AG04449 (cell line): Measurements from ENCODE around the gene DSTN.

Source experiments
- CTCF ChIA-PET: fragments of 350-600 bp; formaldehyde crosslinking; extraction: SDS; loops from one replicate; lab custom pipeline; 2021; ENCODE audit warnings: antibody characterized with exemption; lab: Yijun Ruan, JAX
- POLR2A ChIA-PET: fragments of 400-600, 350-600 bp; formaldehyde crosslinking; extraction: SDS; loops from one replicate; lab custom pipeline; 2020; ENCODE audit warnings: antibody characterized with exemption, inconsistent platforms; lab: Yijun Ruan, JAX
- DNase-seq: peaks from one replicate; pipeline ENCODE4 v3.0.0-alpha.2; 2010; ENCODE audit warnings: low read depth, low spot score
- H3K4me3 ChIP-seq: 2 replicates; pipeline ENCODE4 v1.5.1; 2011; ENCODE audit warnings: low read depth, mild to moderate bottlenecking, control low read depth, low read length
- CTCF ChIP-seq: IDR thresholded peaks from one replicate; pipeline ENCODE4 v1.5.1; 2011; ENCODE audit warnings: mild to moderate bottlenecking, moderate library complexity, low read length, control low read depth, inconsistent platforms; ENCODE audit not compliant: insufficient read depth; ENCODE audit errors: missing control alignments

DSTN gene

DNA sequence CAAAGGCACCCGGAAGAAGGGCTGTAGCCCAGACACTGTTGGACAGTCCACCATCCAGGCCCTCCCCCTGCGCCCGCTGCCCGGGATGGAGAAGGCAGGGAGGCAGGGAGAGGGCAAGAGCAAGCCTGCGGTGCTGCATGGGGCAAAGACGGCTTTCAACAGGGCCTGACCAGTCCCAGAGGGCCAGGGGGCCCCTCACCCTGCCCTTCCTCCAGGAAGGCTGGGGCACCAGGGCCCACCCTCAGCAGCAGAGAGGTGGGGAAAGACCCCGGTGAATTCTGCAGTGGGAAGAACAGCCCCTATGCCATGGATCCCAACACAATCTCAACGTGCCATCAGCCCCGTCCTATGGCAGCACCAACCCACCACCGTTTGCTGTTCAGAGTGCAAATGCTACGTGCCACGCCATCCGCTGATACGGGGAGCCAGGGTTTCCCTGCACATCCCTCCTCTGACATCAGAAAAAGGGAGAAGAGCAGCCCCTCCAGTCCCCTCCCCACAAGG is 71.1 kb downstream of the DSTN start:
- no peak for DNase-seq
- ChIA-PET POLR2A (no interaction called here), CTCF (interaction anchor here (1.2 to 3.4 kb wide), 3 partner anchors 15 to 298 kb away, joined by 4 to 17 read pairs (median 4); no protein-coding TSS in a partner anchor)
- H3K4me3 ChIP-seq = no peak overlapping the region
- no peak for TF ChIP-seq CTCF

DNA sequence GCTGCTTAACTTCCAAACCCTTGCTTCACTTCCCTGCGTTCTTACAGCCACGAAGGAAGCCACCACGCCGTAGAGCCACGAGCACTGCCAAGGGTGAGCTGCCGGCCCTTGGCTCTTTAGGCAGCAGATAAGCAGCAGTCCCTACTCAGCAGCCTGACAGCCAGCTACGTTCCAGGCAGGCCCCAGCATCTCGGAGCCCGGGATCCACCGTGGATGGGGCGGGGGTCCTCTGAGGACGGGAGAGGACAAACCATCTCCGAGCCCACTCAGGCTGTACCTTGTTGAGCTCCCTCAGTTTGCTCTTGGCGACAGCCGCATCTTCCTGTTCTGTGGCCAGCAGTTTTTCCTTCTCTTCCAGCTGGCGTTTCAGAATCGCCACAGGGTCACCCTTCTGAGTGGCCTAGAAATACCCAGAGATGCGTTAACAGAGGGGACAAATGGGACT is 71.7 kb downstream of the DSTN start:
- TF ChIP-seq CTCF = no peak
- DNase-seq = no peak
- no peak overlapping the region for H3K4me3 ChIP-seq
- ChIA-PET POLR2A (no interaction called here), CTCF (interaction anchor here (1.2 to 3.4 kb wide), 4 partner anchors 14 to 297 kb away, joined by 4 to 17 read pairs (median 8); no protein-coding TSS in a partner anchor)

DNA sequence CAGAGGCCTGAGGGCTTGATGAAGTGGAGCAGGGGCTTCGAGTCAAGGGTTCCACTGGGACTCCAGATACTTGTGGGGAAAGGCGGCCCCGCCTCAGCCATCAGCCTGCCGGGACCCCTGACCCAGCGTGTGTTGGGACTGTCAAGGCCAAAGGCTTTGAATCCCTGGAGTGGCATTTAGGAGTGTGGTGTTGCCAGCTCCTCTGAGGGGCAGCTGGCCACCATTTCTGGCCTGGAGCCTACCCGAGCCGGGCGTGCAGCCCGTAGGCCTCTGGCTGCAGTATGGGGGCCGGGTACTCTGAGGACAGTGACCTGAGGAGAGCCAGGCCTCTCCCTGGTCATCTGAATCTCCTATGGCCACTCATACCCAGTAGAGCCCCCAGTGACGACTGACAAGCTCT is 72.1 kb downstream of the DSTN start:
- CTCF ChIA-PET = interaction anchor here (1.1 to 3.4 kb wide), 5 partner anchors 14 to 297 kb away, joined by 3 to 17 read pairs (median 4); no protein-coding TSS in a partner anchor
- H3K4me3 ChIP-seq = no peak overlapping the region
- DNase-seq = no peak
- TF ChIP-seq CTCF = no peak
- POLR2A ChIA-PET = no interaction called here

DNA sequence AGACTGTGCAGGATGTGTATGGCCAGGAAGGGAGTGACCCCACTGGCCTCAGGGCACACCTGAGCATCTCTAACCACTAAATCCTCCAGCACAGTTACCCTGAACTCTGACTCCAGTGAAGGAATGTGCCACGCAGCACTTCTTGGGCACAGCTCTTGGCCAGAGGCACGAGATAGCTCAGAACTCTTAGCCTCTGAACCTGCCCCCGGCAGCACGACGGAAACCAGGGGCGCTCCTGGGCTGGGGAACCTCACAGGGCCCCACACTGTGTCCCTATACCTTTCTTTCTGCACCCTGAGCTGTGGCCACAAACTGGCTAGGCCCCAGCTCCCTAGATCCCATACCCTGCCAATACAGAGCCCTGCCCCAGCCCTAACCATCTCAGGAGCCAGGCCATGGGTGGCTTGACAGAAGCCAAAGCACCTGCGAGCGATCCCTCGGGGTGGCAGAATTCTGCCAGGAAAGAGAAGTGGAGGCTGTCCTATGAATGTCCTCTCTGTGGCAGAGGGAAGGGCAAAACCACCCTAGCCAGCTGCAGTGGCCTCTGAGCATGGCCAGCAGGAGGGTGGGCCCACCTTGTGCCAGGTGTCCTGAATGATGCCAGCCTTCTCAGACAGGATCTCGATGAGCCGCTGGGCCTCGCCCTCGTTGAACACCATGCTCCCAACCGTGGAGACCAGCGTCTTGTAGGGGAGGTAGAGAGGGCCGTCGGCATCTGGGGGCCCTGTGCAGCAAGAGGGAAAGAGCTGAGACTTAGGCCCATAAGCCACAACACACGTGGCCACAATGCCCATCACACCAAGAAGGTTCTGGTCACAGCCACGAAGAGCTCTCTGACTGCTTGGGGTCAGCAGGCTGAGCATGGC is 72.8 kb downstream of the DSTN start:
- no peak overlapping the region for H3K4me3 ChIP-seq
- POLR2A ChIA-PET = no interaction called here
- no peak for TF ChIP-seq CTCF
- no peak for DNase-seq
- CTCF ChIA-PET = interaction anchor here (1.1 to 3.4 kb wide), 7 partner anchors 13 to 296 kb away, joined by 3 to 17 read pairs (median 4); no protein-coding TSS in a partner anchor

DNA sequence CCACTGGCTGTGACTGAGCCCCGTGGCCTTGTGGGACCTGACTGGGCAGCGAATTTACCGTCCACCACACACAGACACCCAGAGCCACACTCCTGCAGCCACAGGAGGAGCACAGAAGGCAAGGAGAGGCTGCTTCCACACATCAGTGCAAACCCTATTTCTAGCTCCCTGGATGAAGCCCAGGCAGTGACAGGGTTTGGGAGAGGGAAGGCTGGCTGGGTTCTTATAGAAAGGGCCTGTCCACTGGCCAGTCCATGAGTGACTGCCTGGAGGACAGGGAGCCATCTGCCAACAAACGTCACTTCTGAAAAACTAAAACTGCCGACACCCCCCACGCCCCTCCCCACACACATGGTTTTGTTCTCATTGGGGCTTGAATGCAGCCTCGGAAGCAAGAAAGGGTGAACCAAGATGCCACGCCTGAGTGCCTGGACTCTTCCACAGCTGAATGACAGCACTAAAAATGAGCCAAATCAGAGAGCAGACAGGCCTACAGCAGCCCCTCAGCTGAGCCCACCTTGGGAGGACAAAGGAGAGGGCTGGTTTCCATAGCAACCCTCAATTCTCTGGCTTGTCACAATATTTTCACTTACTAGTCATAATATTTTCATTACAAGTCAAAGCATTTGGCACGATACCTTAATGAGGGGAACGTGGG is 73.8 kb downstream of the DSTN start:
- no peak for TF ChIP-seq CTCF
- ChIA-PET POLR2A (interaction anchor here (0.9 kb wide), 1 partner anchor 39 kb away, joined by 3 read pairs; the partner anchor contains the start of gene RRBP1), CTCF (interaction anchor here (0.9 to 3.4 kb wide), 5 partner anchors 12 to 254 kb away, joined by 3 to 17 read pairs (median 7); no protein-coding TSS in a partner anchor)
- no peak overlapping the region for H3K4me3 ChIP-seq
- DNase-seq = no peak
